CD4-positive, alpha-beta T cell treated with Interleukin-21 for 1 hour (primary cell): ENCODE results near the gene CCSER1.
"Not testable (repeated sequence)": the region's sequence is repeated elsewhere in the genome, so short reads cannot be mapped to it uniquely, and the experiment has no call there.

Experiments
- DNase-seq: peaks from one replicate; pipeline ENCODE4 v3.0.0-alpha.2; 2020

CCSER1 gene

GRCh38 chr4:91454111-91454510, 1326.9 kb downstream of the CCSER1 start:
- no peak for DNase-seq

DNA sequence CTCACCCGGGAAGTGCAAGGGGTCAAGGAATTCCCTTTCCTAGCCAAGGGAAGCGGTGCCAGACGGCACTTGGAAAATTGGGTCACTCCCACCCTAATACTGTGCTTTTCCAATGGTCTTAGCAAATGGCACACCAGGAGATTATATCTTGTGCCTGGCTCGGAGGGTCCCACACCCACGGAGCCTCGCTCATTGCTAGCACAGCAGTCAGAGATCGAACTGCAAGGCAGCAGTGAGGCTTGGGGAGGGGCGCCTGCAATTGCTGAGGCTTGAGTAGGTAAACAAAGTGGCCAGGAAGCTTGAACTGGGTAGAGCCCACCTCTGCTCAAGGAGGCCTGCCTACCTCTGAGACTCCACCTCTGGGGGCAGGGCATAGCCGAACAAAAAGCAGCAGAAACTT, 1335.4 kb downstream of the CCSER1 start:
- not testable (repeated sequence) for DNase-seq

- DNase-seq, result no peak
Observed at GRCh38 chr4:91470671-91471070, 1343.5 kb downstream of the CCSER1 start.

DNA sequence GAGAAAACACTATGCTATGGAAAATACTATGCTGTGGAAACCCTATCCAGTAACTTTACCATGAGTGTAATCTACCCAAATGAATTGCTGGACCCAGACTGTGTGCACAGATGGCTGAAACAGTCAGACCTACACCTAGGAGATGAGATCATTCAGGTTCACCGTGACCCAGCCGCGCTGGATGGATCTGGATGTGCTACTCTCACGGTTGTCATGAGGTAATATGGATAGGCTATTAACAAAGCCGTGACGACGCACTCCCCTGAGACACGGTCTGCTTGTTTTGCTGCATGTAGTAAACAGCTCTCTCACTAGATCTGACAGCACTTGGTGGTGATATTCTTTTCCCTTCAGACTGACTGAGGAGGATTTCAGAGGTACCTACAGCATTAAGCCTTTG, 1344.1 kb downstream of the CCSER1 start:
- DNase-seq, result no peak

DNA sequence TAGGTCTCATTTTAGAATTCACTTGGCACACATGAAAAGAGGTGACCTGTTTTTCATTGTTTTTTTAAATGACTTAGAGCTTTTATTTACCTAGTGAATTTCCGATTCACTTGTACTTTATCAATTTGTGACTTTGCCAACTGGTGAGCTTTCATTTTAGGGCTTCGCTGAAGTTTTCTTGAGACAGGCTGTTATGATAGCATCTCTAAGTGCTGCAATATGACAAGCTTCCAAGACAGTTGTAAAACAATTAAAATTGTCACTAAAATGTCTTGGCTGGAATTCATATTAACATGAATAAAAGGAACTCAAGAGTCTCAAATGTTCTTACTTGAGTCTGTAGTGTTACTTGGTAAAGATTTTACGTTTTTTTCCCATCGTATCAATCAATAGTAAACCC, 1344.9 kb downstream of the CCSER1 start:
- DNase-seq, result no peak

DNA sequence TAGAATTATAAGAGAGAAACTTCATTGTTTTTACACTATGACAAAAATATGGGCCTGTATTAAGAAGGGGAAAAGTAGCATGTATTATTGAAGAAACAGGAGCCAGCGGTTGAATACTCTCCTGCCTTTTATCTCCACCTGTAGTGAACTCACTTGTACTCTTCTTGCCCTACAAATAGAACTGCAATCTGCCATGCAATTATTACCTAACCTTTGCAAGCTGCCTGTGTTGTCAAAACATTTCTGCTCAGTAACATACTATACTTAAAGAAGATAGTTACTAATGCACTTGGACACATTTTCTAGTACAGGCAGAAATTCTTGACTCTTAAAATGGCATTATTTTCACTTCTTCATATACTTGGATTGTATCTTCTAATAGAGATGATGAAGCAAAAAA, 1358.2 kb downstream of the CCSER1 start:
- no peak for DNase-seq

DNA sequence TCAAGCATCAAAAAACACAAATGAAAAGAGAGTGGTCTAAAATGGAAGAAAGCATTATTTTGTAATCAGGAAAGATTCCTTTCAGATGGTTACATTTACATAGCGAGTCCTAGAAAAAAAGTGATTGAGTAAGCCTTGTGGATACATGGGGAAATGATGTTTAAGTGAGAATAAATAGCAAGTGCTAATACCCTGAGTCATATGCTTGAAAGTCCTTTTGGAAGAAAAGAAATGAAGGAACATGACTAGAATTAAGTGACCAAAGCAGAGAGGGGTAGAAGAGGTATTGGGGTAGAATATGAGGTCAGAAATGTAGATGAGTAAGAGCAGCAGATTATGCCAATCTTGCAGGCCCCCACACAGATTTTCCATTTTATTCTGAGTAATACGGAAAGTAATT, 1361.8 kb downstream of the CCSER1 start:
- DNase-seq, result no peak

DNA sequence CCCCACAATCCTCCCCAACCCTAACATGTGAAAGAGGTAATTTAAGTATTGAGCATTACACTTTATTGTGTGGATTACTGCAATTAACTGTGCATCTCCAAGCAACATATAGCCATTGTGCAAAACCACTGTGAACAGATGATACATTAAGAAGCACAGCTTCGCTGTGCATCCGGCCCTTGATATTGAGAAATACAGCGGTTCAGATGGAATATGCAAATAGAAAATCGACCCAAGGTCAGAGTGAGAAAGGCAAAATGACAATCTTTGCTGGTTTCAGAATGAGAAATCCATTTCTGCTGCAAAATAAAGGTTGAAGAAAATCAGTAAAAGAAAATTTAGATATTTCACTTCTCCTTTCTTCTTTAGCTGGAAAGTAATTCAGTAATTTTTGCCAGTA, 1370.7 kb downstream of the CCSER1 start:
- DNase-seq, result no peak

DNA sequence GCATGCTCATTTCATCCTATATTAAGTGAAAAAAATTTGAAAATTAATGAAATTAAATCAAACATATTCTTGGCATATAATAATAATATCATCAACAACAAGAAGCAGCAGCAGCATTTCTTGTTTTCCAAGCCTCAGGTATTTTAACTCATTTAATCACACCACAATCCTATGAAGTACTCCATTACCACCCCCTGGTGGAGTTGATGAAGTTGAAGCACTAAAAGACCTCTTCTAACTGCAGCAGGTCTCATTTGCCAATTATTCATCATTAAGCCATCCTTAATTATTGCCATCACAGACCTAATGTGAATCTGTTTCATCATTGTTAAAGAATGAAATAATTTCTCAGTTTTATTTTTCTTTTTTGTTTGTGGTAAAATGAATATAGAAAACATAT, 1375.2 kb downstream of the CCSER1 start:
- DNase-seq, result no peak

DNA sequence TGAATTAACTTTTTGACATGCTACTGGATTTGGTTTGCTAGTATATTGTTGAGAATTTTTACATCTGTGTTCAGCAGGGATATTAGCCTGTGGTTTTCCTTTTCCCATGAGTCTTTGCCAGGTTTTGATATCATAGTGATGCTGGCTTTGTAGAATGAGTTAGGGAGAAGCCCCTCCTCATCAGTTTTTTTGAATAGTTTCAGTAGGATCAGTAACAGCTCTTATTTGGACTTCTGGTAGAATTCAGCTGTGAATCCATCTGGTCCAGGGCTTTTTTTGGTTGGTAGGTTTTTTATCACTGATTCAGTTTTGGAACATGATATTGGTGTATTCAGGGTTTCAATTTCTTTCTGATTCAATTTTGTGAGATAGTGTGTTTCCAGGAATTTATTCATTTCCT, 1386.1 kb downstream of the CCSER1 start:
- no peak for DNase-seq

- DNase-seq, result no peak
Observed at GRCh38 chr4:91519155-91519554, 1392.0 kb downstream of the CCSER1 start.

DNA sequence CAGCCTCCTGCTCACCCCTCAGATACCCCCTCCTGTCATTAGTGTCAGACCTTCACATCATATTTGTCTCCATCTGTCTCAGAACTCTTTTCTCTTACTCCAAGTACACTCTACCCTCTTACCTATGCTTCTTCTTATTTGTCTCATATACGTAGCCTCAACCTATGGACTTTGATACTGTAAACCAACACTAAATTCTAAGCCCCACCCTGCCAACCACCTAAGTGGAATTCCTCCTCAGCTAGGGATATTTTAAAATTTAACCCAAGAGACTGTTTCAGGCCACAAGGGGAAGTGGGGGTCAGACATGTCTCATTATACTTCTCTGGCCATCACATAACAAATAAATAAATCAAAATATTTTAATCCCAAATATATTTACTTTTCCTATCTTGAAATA, 1398.4 kb downstream of the CCSER1 start:
- DNase-seq, result no peak

GRCh38 chr4:91527056-91527455, 1399.9 kb downstream of the CCSER1 start:
- no peak for DNase-seq

- DNase-seq, result no peak
Observed at GRCh38 chr4:91567594-91567993, 1440.4 kb downstream of the CCSER1 start.

DNA sequence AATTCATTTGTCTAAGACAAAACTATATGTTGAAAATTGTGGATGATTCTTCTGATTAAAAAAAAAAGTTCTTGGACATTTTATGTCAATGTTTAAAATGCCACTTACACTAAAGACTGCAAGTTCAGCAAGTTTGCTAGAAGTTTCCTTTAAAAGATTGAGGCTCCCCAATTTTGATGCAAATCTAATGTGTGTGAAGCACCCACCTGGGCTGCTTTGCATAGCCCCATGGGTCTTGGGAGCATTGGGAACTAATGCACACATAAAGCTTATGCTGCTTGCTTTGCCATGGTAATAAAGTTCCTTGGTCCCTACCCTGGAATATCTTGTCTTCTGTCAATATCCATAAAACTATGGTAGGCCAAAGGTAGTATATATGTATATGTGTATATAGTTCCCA, 1450.7 kb downstream of the CCSER1 start:
- DNase-seq, result no peak

DNA sequence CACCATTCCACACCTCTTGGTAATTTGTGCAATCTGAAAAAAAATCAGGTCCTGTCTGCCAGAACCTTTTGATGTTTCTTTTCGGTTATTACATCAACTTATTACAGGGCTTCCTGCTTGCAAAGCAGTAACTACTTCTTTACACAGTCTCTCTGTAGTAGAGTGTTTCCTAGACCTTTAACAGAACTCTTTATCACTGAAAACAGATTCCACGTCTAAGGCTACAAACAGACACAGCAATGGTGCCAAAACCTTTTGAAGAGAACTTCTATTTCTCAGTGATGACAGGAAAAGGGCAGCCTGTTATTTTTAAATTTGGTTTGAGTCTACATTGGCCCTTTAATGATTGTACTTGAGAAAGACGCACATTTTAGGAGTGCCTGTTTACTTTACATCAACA, 1463.1 kb downstream of the CCSER1 start:
- DNase-seq, result no peak

- DNase-seq, result no peak
Observed at GRCh38 chr4:91592125-91592524, 1464.9 kb downstream of the CCSER1 start.

DNA sequence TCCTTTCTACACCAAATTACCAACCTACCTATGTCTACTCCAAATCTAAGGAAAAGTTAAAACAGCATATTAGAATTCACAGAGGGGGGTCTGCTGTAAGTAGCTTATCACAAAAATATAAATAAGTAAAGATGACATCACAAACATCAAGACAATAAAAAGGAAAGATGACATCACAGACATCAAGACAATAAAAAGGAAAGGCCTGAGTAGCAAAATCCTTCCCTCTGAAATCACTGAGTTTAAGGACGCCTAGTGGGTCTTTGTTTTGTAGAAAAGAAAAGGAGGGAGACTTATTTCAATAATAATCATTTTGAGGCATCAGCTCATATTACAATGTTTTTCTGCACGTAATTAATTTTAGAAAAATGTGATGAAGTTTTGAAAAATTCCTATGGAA, 1469.5 kb downstream of the CCSER1 start:
- no peak for DNase-seq

DNA sequence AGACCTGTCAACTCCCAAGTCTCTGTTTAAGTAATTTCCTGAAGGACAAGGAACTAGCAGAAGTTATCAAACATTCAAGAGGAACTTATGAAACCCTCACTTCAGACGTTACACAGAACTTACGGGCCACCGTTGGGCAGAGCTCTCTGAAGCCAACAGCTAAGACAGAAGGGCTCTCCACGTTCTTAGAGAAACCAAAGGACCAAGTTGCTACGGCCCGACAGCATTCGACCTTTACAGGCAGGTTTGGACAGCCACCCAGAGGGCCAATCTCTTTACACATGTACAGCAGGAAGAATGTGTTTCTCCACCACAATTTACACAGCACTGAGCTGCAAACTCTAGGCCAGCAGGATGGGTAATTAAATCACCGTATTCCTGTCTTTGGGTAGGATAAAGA, 1471.5 kb downstream of the CCSER1 start:
- DNase-seq, result no peak

GRCh38 chr4:91600301-91600700, 1473.1 kb downstream of the CCSER1 start:
- no peak for DNase-seq

GRCh38 chr4:91601401-91601800, 1474.2 kb downstream of the CCSER1 start:
- DNase-seq, result no peak

DNA sequence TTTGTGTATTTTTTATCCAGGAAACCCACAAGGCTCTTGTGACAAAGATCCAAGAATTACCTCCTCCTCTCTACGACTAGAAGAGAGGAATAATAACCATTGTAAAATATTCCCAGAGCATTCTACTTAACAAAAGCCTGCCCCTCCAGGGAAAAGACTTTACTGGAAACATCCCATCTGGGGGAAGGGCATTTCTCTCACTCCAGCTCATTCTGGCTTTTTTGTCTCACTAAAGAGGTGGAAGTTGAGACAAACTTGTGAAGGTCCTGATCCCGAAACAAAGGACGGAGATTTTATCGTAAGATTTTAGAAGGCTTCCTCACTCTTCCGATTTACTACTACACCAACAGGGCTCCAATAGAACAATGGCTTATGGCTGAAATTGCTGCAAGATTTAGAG, 1484.6 kb downstream of the CCSER1 start:
- DNase-seq, result no peak

DNA sequence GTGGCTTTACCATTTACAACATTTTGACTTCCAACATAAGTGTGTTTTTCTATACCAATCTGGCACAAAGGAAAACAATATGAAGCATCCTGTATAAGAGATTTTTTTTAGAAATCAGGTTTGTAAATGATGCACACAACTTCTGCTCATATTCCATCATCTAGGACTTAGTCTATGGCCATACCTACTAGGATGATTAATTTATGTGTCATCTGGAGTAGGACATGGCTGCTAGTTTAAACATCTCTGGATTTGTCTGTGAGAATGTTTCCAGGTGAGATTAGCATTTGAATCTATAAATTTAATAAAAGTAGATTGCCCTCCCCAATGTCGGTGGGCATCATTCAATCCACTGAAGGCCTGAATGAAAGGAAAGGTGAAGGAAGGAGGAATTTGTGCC, 1493.8 kb downstream of the CCSER1 start:
- no peak for DNase-seq

GRCh38 chr4:91621446-91621845, 1494.3 kb downstream of the CCSER1 start:
- DNase-seq, result no peak

GRCh38 chr4:91622925-91623602, 1495.9 kb downstream of the CCSER1 start:
- DNase-seq, result no peak

DNA sequence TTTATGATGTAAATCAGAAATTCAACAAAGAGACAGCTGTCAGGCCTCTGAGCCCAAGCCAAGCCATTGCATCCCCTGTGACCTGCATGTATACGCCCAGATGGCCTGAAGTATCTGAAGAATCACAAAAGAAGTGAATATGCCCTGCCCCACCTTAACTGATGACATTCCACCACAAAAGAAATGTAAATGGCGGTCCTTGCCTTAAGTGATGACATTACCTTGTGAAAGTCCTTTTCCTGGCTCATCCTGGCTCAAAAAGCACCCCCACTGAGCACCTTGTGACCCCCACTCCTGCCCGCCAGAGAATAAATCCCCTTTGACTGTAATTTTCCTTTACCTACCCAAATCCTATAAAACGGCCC, 1496.4 kb downstream of the CCSER1 start:
- DNase-seq, result not testable (repeated sequence)
